22Rv1 (cell line): Measurements from ENCODE around the gene CASK.

ENCODE experiments used
- H3K27ac ChIP-seq: fragments of 450-650 bp; 2 replicates; pipeline ENCODE4 v1.5.1; 2017
- CTCF ChIP-seq: fragments of 450-650 bp; IDR thresholded peaks from 2 replicates; pipeline ENCODE4 v1.5.1; 2017; ENCODE audit warnings: mild to moderate bottlenecking
- ZFX ChIP-seq: fragments of 450-650 bp; IDR thresholded peaks from 2 replicates; pipeline ENCODE4 v1.6.1; 2017; ENCODE audit warnings: antibody characterized with exemption, borderline replicate concordance

CASK gene

DNA sequence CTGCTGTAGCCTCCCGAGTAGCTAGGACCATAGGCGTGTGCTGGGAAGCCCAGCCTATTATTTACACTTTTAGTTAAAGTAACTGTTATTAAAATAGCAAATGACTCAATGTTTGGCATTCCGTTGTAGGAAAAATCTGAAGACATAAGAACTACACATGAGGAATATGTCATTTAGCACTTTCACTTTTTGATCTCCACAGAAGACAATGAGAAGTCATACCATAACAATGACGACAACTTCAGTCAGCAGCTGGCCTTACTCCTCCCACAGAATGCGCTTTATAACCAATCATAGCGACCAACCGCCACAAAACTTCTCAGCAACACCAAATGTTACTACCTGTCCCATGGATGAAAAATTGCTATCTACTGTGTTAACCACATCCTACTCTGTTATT is 227.9 kb downstream of the CASK start:
- no peak overlapping the region for H3K27ac ChIP-seq
- TF ChIP-seq ZFX (no peak), CTCF (no peak)

DNA sequence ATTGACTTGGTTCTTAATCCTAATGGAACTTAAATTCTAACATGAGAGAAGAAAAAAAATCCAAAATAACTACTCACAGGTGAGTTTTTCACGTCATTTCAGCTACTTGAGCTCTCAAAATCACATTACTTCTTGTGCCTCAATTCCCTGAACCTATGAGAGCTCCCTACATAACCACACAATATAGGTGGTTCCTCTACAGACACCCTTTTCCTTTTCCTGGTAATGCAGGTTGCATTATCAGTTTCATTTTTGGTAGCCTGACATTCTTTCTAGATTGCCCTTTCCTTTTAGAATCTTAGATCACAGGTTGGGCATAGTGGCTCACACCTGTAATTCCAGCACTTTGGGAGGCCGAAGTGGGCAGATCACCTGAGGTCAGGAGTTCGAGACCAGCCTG is 230.3 kb downstream of the CASK start:
- no peak overlapping the region for H3K27ac ChIP-seq
- no peak for TF ChIP-seq ZFX

DNA sequence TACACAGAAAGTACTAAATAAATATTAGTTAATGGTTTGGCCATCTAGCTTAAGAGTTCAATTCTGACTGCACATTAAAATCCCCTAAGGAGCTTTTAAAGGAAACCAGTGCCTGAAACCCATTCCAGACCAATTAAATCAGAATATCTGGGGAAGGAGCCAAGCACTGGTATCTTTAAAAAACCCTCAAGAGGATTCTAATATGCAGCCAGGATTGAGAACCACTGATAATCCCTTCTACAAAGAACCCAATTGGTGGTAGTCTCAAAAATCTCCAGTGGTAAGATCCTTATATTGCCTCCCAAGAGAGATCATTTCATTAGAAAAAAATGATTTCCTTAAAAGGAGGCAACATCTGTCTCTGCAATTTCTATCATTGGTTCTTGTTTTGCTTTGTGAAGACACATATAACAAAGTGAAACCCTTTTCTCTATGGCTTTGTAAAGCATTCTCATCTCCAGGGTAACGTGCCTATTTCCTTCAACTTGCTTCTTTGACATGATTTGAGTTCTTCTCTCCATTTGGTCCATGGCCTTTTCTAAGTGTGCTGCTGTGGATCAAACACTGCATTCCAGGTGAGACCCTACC is 231.1 kb downstream of the CASK start:
- H3K27ac ChIP-seq: no peak overlapping the region
- TF ChIP-seq ZFX (no peak), CTCF (no peak)

- no peak for TF ChIP-seq ZFX
- no peak for TF ChIP-seq CTCF
- no peak overlapping the region for H3K27ac ChIP-seq
Observed at GRCh38 chrX:41689711-41690110, 233.6 kb downstream of the CASK start.

GRCh38 chrX:41688835-41689234 is 234.5 kb downstream of the CASK start, which contains the start of gene GPR34:
TSS of gene GPR34 (plus strand) at chrX:41688973. CDS start at chrX:41695634, 6,661 bp downstream.
- no peak within 1 kb of the TSS for H3K27ac ChIP-seq
- TF ChIP-seq ZFX: no peak
- no peak for TF ChIP-seq CTCF

DNA sequence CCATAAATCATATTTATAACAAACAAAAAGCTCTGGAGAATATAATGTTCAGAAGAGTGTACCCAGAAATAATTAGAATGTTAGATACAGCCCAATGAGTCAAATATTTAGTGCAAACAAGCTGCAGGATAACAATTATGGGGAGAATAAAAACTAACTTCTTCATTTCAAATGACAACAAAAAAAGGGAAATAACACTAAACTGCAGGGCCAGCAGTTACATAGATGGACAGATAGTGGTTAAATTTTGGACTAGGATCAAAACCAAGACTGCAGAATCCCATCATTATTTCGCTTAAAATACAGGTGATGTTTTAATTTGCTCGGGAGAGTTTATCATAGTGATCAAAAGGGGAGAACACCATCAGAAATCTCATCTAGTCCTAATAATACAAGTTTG is 235.2 kb downstream of the CASK start:
- no peak for TF ChIP-seq CTCF
- no peak for TF ChIP-seq ZFX

DNA sequence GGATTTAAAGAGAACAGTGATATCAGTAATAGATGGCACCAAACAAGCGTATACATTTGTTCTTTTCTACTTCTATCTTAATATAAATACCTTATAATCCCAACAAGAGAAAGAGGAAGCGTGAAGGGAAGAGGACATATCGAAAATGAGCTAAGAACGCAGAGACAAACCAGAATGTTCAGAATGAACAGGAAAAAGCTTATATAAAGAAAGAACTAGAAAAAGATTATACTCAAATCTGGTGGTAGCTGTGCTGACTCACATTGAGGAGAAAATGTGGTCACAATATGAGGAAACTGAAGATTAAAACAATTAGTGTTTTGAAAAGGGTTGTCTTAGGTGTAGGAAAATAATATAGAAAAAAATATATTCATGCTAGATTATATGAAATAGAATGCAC is 236.6 kb downstream of the CASK start:
- no peak for TF ChIP-seq CTCF
- no peak for TF ChIP-seq ZFX
- no peak overlapping the region for H3K27ac ChIP-seq

More for the DNA sequence above, 235.2 kb downstream of the CASK start:
- no peak overlapping the region for H3K27ac ChIP-seq

DNA sequence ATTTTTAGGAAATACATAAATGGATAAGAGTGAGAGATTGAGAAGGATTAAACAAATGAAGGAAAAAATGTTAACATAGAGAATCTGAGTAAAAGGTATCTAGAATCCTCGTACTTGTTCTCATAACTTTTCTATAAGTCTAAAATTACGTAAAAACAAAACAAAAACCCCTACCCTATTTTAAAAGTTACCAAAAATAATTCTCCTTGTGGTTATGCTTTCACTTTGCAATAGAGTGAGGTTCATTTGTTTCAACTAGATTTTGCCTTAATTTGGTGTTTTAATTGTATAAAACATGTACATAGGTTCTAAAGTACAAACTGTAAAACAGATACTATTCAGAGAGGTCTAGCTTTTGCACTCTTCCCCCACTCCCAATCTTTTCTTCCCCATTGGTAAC is 238.4 kb downstream of the CASK start:
- H3K27ac ChIP-seq: no peak overlapping the region
- no peak for TF ChIP-seq CTCF
- TF ChIP-seq ZFX: no peak
